ENCODE measurements around the gene WDR7. TPM values are rescaled to one million over a fixed set of nuclear protein-coding genes. Genes with fewer than 3 reads are reported as not detected.

Gene WDR7
- total RNA-seq, 1 donor from 2014 or later: 12.8 TPM

GRCh38 chr18:57084331-57085271 lies 433.4 kb downstream of the WDR7 start:
- no peak for ATAC-seq

GRCh38 chr18:57085371-57085770 lies 434.2 kb downstream of the WDR7 start:
- ATAC-seq: no peak

- ATAC-seq: no peak
These were observed 435.0 kb downstream of the WDR7 start for GRCh38 chr18:57086163-57086562.

Other genes starting within 250 kb of the WDR7 start
- 56.9 TPM for gene TXNL1, start 12.8 kb upstream of the WDR7 start, total RNA-seq

Data from esophagus mucosa (tissue), 1 donor.